ENCODE results near the gene SMIM45.

SMIM45 gene

DNA sequence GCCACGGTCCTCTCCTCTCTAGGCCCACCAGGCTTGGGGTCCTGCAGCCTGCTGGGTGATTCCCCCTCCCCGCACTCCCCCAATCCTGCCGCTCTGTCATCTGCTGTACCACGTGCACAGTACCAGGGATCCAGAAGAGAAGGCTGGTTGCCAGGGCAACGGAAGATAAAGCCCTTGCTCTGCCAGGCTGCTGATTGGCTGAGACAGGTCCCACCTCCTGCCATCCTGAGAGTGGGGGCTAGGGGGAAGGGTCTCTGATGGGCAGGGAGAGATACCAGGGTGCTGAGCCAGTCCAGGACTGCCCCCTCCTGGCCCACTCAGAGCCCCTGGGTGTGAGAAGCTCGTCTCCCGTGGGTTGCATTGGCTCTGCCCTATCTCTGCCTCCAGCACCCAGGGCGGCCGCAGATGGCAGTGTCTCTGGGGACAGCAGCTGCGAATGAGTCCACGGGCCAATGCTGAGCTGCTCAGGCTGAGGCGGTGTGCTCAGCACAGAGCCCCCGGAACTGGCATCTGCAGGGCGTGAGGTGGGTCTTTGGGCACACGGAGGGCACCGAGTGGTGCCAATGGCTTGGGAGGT is at the start of gene SMIM45:
SMIM45 (plus strand) TSS at position 253 of the 577 bp plus-strand sequence.
- no peaks in the 10 kb centered on the region for H3K9me3 Mint-ChIP-seq
- H3K27me3 Mint-ChIP-seq: no peaks in the 10 kb centered on the region
- peaks cover 7% of the 10 kb centered on the region for H3K4me1 Mint-ChIP-seq
- no peak for ATAC-seq (replicated peaks)
- H3K27ac Mint-ChIP-seq: no peak within 1 kb of the TSS
- H3K36me3 Mint-ChIP-seq (ENCODE audit: low read depth): no peaks in the 10 kb centered on the region
- no peak within 1 kb of the TSS for H3K4me3 Mint-ChIP-seq

DNA sequence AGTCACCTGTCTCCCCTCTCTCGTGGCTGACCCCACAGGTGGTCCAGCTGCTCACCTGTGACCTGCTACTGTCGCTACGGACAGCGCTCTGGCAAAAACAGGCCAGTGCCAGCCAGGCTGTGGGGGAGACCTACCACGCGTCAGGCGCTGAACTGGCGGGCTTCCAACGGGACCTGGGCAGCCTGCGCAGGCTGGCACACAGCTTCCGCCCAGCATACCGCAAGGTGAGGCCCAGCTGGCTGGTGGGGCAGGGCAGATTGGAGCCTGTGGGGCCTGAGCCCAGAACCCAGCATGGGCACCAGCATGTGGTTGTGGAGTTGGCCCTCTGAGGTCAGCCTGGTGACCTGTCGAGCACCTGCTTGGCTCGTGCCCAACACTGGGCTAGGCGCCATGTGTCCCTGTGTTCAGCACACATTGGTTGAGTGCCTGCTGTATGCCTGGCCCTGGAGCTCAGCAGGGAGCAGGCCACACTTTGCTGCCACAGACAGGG is 49.0 kb upstream of the SMIM45 start:
- no peak overlapping the region for H3K4me3 Mint-ChIP-seq
- no peaks in the 10 kb centered on the region for H3K27me3 Mint-ChIP-seq
- no peak for ATAC-seq (replicated peaks)
- no peak overlapping the region for H3K27ac Mint-ChIP-seq
- H3K36me3 Mint-ChIP-seq (ENCODE audit: low read depth): peaks cover 68% of the 10 kb centered on the region
- H3K9me3 Mint-ChIP-seq: no peaks in the 10 kb centered on the region
- H3K4me1 Mint-ChIP-seq: no peaks in the 10 kb centered on the region

DNA sequence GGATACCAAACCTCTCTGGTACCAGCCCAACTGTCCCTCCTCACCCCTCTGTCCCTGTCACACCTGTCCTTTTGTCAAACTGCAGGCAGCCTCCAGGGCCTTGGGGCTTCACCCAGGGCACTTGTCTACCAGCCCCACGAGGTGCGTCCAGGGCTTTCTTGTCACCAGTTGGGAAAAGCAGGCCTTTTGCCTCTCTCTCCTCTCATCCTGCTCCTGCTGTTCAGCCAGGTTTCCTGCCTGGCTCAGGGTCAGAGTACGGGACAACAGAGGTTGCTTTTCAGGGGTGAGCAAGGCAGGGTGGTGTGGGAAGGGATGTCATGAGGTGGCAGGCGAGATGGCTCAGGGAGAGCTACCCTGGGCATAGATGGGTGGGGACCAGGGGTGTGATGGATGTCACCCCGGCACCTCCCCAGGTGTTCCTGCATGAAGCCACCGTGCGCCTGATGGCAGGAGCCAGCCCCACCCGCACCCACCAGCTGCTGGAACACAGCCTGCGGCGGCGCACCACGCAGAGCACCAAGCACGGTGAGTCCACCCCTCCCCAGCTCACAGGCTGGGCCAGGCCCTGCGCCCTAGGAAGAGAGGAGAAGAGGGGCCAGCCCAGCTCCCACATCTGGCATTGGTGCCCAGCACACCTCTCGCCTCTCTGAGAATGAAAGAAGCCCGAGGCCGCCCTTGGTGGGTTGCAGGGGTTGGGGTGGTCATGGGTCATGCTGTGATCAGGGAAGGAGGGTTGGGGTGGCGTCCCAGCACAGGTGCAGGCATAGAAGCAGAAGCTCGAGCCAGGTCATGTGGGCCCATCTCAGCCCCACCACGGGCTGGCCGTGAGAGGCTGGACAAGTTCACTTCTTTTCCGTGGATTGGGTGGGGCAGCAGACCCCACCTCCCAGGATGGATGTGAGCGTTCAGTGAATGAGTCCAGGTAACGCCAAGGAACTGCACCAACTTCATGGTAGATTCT is 47.2 kb upstream of the SMIM45 start:
- peak overlapping the region; percentile 52 for H3K27ac Mint-ChIP-seq
- ATAC-seq (replicated peaks): no peak
- H3K4me3 Mint-ChIP-seq: no peak overlapping the region
- no peaks in the 10 kb centered on the region for H3K9me3 Mint-ChIP-seq
- H3K4me1 Mint-ChIP-seq: peaks cover 5% of the 10 kb centered on the region
- peaks cover 50% of the 10 kb centered on the region for H3K36me3 Mint-ChIP-seq (ENCODE audit: low read depth)
- peaks cover 4% of the 10 kb centered on the region for H3K27me3 Mint-ChIP-seq

- Mint-ChIP-seq H3K27ac (peak overlapping the region; percentile 58), H3K9me3 (no peaks in the 10 kb centered on the region), H3K27me3 (peaks cover 4% of the 10 kb centered on the region), H3K4me1 (peaks cover 5% of the 10 kb centered on the region), H3K36me3 (ENCODE audit: low read depth) (peaks cover 42% of the 10 kb centered on the region), H3K4me3 (no peak overlapping the region)
- no peak for ATAC-seq (replicated peaks)
Measured at GRCh38 chr22:41905411-41906202, 46.3 kb upstream of the SMIM45 start.

GRCh38 chr22:41906822-41907221 is 45.1 kb upstream of the SMIM45 start:
- Mint-ChIP-seq H3K27me3 (peaks cover 9% of the 10 kb centered on the region), H3K36me3 (ENCODE audit: low read depth) (peaks cover 38% of the 10 kb centered on the region), H3K4me3 (no peak overlapping the region), H3K4me1 (peaks cover 5% of the 10 kb centered on the region), H3K27ac (peak overlapping the region; percentile 52), H3K9me3 (no peaks in the 10 kb centered on the region)
- ATAC-seq (replicated peaks): no peak

DNA sequence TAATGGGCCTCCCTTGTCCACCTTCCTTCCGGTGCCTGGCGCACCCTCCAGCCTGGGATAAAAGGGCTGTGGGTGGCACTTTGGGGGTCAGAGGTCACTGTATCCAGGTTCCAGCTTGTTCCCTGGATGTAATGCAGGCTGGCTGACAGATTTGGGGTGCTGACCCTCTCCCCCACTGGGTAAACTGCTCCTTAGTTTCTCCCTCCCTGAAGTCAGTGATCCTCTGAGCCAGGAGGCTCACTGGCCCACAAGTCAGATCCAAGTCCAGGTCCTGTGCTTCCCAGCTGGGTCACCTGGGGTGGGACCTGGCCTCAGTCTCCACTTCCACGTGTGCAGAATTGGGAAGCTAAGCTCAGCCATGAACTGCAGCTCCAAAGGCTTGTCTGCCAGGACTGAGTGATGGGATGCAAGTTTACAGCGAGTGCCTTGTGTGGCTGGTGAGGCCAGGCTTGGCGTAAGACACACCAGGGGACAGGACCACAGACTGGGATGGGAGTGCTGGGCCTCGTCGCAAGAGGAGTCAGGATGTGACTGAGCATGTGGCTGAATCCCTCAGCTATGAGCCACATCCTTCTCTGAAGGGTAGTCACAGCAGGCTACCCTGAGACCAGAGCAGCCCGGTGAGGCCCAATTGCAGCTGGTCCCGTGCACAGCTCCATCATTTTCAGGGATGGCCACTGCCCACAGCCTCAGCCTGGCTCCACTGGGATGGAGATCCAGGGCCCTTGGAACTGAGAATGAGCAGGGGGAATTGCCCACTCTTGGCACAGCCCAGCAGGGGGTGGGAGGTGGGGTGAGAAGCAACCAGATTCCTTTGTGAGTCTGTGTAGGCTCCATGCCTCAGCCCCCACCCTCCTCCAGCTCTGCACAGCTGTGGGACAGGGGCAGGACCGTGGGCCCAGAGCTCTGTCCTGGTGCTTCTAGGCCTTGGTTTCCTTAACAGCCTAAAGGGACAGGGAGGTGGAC is 44.2 kb upstream of the SMIM45 start:
- H3K27me3 Mint-ChIP-seq: peaks cover 14% of the 10 kb centered on the region
- peak; percentile 70 for ATAC-seq (replicated peaks)
- peaks cover 34% of the 10 kb centered on the region for H3K36me3 Mint-ChIP-seq (ENCODE audit: low read depth)
- H3K4me3 Mint-ChIP-seq: peak overlapping the region; percentile 39
- no peaks in the 10 kb centered on the region for H3K9me3 Mint-ChIP-seq
- H3K27ac Mint-ChIP-seq: peak overlapping the region; percentile 62
- H3K4me1 Mint-ChIP-seq: peaks cover 5% of the 10 kb centered on the region

DNA sequence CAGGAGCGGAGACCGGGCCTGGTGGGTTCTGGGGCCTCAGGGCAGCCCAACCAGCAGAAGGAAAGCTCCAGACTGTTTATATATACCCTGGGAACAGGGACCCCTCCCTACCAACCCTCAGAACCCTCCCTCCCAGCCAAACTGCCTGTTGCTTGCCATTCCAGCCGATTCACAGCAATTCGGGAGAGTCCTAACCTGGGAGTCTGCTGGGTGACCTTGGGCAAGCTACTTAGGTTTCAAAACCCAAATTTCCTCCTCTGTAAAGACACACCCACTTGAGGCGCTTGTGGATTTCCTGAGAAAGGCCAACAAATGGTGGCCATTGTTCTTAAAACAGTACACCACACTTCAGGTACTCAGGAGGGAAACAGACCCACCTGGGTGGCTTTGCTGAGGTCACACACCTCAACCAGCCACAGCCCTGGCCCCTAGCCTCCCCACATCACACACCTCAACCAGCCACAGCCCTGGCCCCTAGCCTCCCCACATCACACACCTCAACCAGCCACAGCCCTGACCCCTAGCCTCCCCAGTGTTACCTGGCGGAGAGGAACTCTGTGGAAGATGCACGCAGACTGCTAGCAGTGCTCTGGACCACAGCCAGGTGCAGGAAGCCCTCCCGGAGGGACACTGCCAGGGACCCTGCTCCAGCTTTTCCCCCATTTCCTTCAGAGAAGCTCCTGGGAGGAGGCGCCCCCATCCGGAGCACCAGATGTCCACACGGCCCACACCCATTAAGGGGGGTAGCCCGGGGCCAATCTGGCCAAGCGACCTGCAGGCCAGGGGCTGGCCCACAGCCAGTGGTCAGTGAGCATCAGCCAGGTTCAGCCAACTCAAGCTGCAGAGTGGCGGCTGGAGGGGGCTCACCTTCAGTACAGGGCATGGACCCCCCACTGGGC is 43.3 kb upstream of the SMIM45 start:
- peaks cover 34% of the 10 kb centered on the region for H3K36me3 Mint-ChIP-seq (ENCODE audit: low read depth)
- ATAC-seq (replicated peaks): peak; percentile 15
- peak overlapping the region; percentile 39 for H3K4me3 Mint-ChIP-seq
- H3K27ac Mint-ChIP-seq: peak overlapping the region; percentile 62
- peaks cover 5% of the 10 kb centered on the region for H3K4me1 Mint-ChIP-seq
- H3K27me3 Mint-ChIP-seq: peaks cover 22% of the 10 kb centered on the region
- H3K9me3 Mint-ChIP-seq: no peaks in the 10 kb centered on the region

- H3K27me3 Mint-ChIP-seq: peaks cover 22% of the 10 kb centered on the region
- peak overlapping the region; percentile 62 for H3K27ac Mint-ChIP-seq
- H3K4me1 Mint-ChIP-seq: peaks cover 5% of the 10 kb centered on the region
- no peak for ATAC-seq (replicated peaks)
- peak overlapping the region; percentile 39 for H3K4me3 Mint-ChIP-seq
- H3K36me3 Mint-ChIP-seq (ENCODE audit: low read depth): peaks cover 26% of the 10 kb centered on the region
- H3K9me3 Mint-ChIP-seq: no peaks in the 10 kb centered on the region
Measured at GRCh38 chr22:41909310-41910049, 42.5 kb upstream of the SMIM45 start.

DNA sequence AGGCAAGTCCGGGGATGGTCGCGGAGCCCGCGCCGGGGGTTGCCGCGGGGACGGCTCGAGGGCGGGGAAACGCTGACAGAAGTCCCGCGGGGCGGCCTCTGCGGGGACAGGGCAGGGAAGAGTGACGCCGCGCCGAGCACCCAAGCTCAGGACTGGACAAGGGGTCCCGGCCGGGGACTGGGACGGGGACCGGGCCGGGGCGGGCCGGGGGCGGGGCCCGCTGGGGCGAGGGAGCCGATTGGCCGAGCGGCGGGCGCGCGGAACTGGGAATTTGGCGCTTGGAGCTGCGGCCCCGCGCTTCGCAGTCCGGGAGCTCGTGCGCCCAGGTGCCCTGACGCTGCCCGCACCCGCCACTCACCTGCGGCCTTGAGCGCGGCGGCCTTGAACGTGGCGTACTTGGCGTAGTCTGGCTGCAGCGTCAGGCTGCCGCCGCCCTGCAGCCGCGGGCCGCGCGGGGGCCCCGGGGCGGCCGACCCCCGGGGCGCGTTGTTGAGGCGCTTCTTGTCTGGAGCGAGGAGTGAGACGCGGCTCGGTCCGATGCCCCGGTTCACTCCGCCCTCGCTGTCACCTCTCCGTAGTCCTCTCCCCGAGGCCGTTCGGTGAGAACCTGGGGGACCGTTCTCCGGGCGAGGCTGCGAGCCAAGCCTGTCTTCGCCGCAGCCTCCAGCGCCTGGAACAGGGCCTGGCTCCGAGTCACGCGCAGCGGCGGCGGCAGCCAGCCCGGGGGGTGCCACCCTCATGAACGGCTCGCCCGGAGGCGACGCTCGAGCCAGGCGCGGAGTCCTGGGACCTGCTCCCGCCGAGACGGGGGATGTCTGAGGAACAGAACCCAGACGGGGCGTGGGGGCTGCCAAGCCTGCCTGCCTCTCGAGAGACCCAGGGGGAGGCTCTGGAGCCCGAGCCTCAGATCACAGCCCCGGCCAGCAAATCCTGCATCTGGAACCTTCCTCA is 41.6 kb upstream of the SMIM45 start:
- Mint-ChIP-seq H3K4me1 (peaks cover 5% of the 10 kb centered on the region), H3K9me3 (no peaks in the 10 kb centered on the region), H3K36me3 (ENCODE audit: low read depth) (peaks cover 25% of the 10 kb centered on the region), H3K27me3 (peaks cover 22% of the 10 kb centered on the region), H3K4me3 (no peak overlapping the region), H3K27ac (no peak overlapping the region)
- ATAC-seq (replicated peaks): peak; percentile 11

DNA sequence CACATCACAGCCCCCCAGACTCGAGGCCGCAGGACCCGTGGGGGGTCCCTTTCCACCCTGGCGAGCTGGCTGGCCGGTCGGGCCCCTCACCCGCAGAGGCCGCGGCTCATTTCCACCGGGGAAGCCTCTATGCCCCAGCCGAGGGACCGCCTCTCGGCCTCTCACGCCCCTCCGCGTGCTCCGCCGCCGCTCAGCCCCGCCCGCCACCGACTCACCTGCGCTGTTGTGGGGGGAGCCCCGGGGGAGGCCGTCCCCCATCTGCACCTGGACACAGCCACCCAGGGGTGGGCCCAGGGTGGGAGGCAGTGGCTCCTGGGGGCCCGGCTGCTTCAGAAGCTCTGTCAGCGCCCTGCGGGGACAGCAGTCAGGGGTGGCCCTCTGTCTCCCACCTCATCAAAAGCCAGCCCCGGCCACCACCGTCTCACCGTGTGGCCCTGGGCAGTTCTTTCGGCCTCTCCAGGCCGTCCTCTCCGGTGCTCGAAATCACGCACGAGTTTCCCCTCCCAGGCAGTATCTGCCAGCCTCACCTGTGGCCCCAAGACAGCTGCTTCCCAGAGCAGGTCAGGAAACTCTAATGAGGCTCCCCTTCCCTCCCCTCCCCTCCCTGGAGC is 40.8 kb upstream of the SMIM45 start:
- Mint-ChIP-seq H3K9me3 (no peaks in the 10 kb centered on the region), H3K27ac (no peak overlapping the region), H3K36me3 (ENCODE audit: low read depth) (peaks cover 18% of the 10 kb centered on the region), H3K27me3 (peaks cover 24% of the 10 kb centered on the region), H3K4me1 (peaks cover 5% of the 10 kb centered on the region), H3K4me3 (peak overlapping the region; percentile 50)
- ATAC-seq (replicated peaks): no peak

- Mint-ChIP-seq H3K36me3 (ENCODE audit: low read depth) (peaks cover 17% of the 10 kb centered on the region), H3K27me3 (peaks cover 27% of the 10 kb centered on the region), H3K4me3 (peak overlapping the region; percentile 50), H3K9me3 (no peaks in the 10 kb centered on the region), H3K4me1 (peaks cover 5% of the 10 kb centered on the region), H3K27ac (no peak overlapping the region)
- ATAC-seq (replicated peaks): no peak
Measured at GRCh38 chr22:41912338-41913039, 39.5 kb upstream of the SMIM45 start.
